ENCODE results near the gene MOB3B. TPM values are rescaled to one million over a fixed set of nuclear protein-coding genes. Genes with fewer than 3 reads are reported as not detected.

The MOB3B gene
- total and polyA plus RNA-seq, 2 of the 13 experiments (the other 11 are each of a cell fraction or from before 2014, with no cell fraction given) = 0.03 to 0.09 TPM

DNA sequence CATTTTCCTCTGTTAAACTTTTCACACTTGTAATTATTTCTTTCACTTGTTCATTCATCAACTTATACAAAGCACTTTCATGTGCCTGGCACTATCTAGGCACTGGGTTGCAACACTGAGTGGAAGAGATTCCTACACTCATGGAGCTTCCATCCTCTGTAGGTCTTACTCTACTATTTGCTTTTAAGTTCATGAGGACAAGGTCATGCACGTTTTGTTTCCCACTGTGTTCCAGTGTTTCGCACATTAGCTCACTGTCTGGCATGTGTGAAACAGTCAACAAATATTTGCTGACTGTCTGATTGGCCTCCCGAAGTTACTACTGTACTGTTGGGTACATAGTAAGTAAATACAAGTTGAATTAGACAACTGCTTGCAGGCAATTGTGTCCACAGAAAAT, 93.4 kb downstream of the MOB3B start (continued):
- TF ChIP-seq ZNF7 (CRISPR knock-in tag; IDR thresholded peaks at IDR 0.05) = no peak
- TF ChIP-seq POLR2A (IDR thresholded peaks at IDR 0.05; ENCODE audit: insufficient read depth in 1 of 2, low read depth in 2 of 2, low read length in 2 of 2) = no peak
- TF ChIP-seq ZNF264 (CRISPR knock-in tag; IDR thresholded peaks at IDR 0.05) = peak; percentile 83; the same call in 1 of the 2 replicates
- peak; percentile 85 for TF ChIP-seq NFIC (IDR thresholded peaks at IDR 0.05; ENCODE audit: low read length)
- TF ChIP-seq ZNF24 (IDR thresholded peaks at IDR 0.05) = no peak
- peak; percentile 89; the same call in 1 of the 2 replicates for TF ChIP-seq SMAD3 (CRISPR knock-in tag; IDR thresholded peaks at IDR 0.05)
- no peak for TF ChIP-seq ZNF282 (IDR thresholded peaks at IDR 0.05; ENCODE audit: partially characterized antibody)
- peak; percentile 67; the same call in 1 of the 2 replicates for TF ChIP-seq JUN (CRISPR knock-in tag; IDR thresholded peaks at IDR 0.05)
- no peak for TF ChIP-seq ZNF382 (CRISPR knock-in tag; IDR thresholded peaks at IDR 0.05; ENCODE audit: borderline replicate concordance)
- no peak for TF ChIP-seq ZNF569 (CRISPR knock-in tag; IDR thresholded peaks at IDR 0.05; ENCODE audit: borderline replicate concordance)
- no peak for TF ChIP-seq ZNF557 (CRISPR knock-in tag; IDR thresholded peaks at IDR 0.05)
- TF ChIP-seq PHF21A (CRISPR knock-in tag; IDR thresholded peaks at IDR 0.05) = no peak
- TF ChIP-seq, protein P1, sequence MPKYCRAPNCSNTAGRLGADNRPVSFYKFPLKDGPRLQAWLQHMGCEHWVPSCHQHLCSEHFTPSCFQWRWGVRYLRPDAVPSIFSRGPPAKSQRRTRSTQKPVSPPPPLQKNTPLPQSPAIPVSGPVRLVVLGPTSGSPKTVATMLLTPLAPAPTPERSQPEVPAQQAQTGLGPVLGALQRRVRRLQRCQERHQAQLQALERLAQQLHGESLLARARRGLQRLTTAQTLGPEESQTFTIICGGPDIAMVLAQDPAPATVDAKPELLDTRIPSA (CRISPR knock-in tag; IDR thresholded peaks at IDR 0.05; ENCODE audit: borderline replicate concordance) = no peak
- TF ChIP-seq ZMYM4 (CRISPR knock-in tag; IDR thresholded peaks at IDR 0.05) = peak; percentile 74
- TF ChIP-seq, protein P2, sequence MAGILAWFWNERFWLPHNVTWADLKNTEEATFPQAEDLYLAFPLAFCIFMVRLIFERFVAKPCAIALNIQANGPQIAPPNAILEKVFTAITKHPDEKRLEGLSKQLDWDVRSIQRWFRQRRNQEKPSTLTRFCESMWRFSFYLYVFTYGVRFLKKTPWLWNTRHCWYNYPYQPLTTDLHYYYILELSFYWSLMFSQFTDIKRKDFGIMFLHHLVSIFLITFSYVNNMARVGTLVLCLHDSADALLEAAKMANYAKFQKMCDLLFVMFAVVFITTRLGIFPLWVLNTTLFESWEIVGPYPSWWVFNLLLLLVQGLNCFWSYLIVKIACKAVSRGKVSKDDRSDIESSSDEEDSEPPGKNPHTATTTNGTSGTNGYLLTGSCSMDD (CRISPR knock-in tag; IDR thresholded peaks at IDR 0.05) = no peak
- TF ChIP-seq TBL1XR1 (IDR thresholded peaks at IDR 0.05; ENCODE audit: borderline replicate concordance, low read length, partially characterized antibody) = peak; percentile 94
- TF ChIP-seq NR2F6 (IDR thresholded peaks at IDR 0.05) = peak; percentile 96
- TF ChIP-seq NR2F6 (CRISPR knock-in tag; IDR thresholded peaks at IDR 0.05) = peak; percentile 95
- peak; percentile 98 for TF ChIP-seq FOXA3 (CRISPR knock-in tag; IDR thresholded peaks at IDR 0.05)
- no peak for TF ChIP-seq PHB2 (IDR thresholded peaks at IDR 0.05; ENCODE audit: partially characterized antibody)
- no peak for TF ChIP-seq ZBTB1 (CRISPR knock-in tag; IDR thresholded peaks at IDR 0.05; ENCODE audit: borderline replicate concordance)
- peak; percentile 88; the same call in 1 of the 2 replicates for TF ChIP-seq REPIN1 (CRISPR knock-in tag; IDR thresholded peaks at IDR 0.05; ENCODE audit: borderline replicate concordance, low read depth)
- no peak for TF ChIP-seq EEA1 (CRISPR knock-in tag; IDR thresholded peaks at IDR 0.05; ENCODE audit: borderline replicate concordance)
- TF ChIP-seq RNF2 (conservative IDR thresholded peaks at IDR 0.05; ENCODE audit: low read depth) = peak; percentile 75
- TF ChIP-seq PHF5A (CRISPR knock-in tag; IDR thresholded peaks at IDR 0.05; ENCODE audit: low read depth, unreplicated experiment) = peak; percentile 22
- TF ChIP-seq ZNF317 (CRISPR knock-in tag; IDR thresholded peaks at IDR 0.05) = peak; percentile 67; the same call in 1 of the 2 replicates
- TF ChIP-seq ZBTB10 (CRISPR knock-in tag; IDR thresholded peaks at IDR 0.05; ENCODE audit: borderline replicate concordance) = no peak
- TF ChIP-seq STAT5B (CRISPR knock-in tag; IDR thresholded peaks at IDR 0.05) = 0 out of 2 replicates have a peak, but pooled peaks have one; percentile 64
- peak; percentile 99 for TF ChIP-seq SOX5 (CRISPR knock-in tag; IDR thresholded peaks at IDR 0.05; ENCODE audit: borderline replicate concordance)
- TF ChIP-seq ZNF629 (CRISPR knock-in tag; conservative IDR thresholded peaks at IDR 0.05) = 0 out of 2 replicates have a peak, but pooled peaks have one; percentile 23
- no peak for TF ChIP-seq ZNF790 (CRISPR knock-in tag; IDR thresholded peaks at IDR 0.05; ENCODE audit: borderline replicate concordance)

Data from HepG2 (cell line).